ENCODE results near the gene RANBP17.

Gene RANBP17

GRCh38 chr5:171157276-171157675 is 295.5 kb downstream of the RANBP17 start:
- H3K9me2 ChIP-seq (replicated peaks; ENCODE audit: insufficient read depth, low read length), result no peaks in the 10 kb centered on the region
- H3K4me2 ChIP-seq (ENCODE audit: low read depth, low read length), result no peak overlapping the region
- no peaks in the 10 kb centered on the region for H3F3A ChIP-seq (ENCODE audit: insufficient read depth, low read length)
- no peak for TF ChIP-seq CTCF (IDR thresholded peaks at IDR 0.05; ENCODE audit: low read length)
- no peak for TF ChIP-seq EZH2 (optimal IDR thresholded peaks at IDR 0.05; ENCODE audit: low read depth, low read length)
- no peak for TF ChIP-seq EZH2phosphoT487 (IDR thresholded peaks at IDR 0.05; ENCODE audit: low read length)
- H3K36me3 ChIP-seq (replicated peaks; ENCODE audit: insufficient read depth, low read length), result no peaks in the 10 kb centered on the region
- no peak overlapping the region for H3K9ac ChIP-seq (ENCODE audit: low read length)
- no peak for DNase-seq
- no peak overlapping the region for H2AFZ ChIP-seq (ENCODE audit: low read length)
- no peaks in the 10 kb centered on the region for H3K27me3 ChIP-seq (replicated peaks; ENCODE audit: insufficient read depth, low read length)
- no peak overlapping the region for H3K4me3 ChIP-seq (ENCODE audit: low read length)
- no peaks in the 10 kb centered on the region for H3K4me1 ChIP-seq (ENCODE audit: low read length)
- no peak overlapping the region for H3K27ac ChIP-seq (ENCODE audit: low read length)
- H4K20me1 ChIP-seq (ENCODE audit: insufficient read depth, low read length), result no peaks in the 10 kb centered on the region
- H3K9me3 ChIP-seq (replicated peaks; ENCODE audit: insufficient read depth, low read length), result no peaks in the 10 kb centered on the region
- H3K79me2 ChIP-seq (ENCODE audit: low read length), result no peaks in the 10 kb centered on the region

GRCh38 chr5:171157775-171158174 is 296.0 kb downstream of the RANBP17 start:
- Histone ChIP-seq H3K9ac (ENCODE audit: low read length) (no peak overlapping the region), H3K4me1 (ENCODE audit: low read length) (no peaks in the 10 kb centered on the region), H3K4me3 (ENCODE audit: low read length) (no peak overlapping the region), H3K4me2 (ENCODE audit: low read depth, low read length) (no peak overlapping the region), H3K27ac (ENCODE audit: low read length) (no peak overlapping the region), H4K20me1 (ENCODE audit: insufficient read depth, low read length) (no peaks in the 10 kb centered on the region), H2AFZ (ENCODE audit: low read length) (no peak overlapping the region), H3K27me3 (replicated peaks; ENCODE audit: insufficient read depth, low read length) (no peaks in the 10 kb centered on the region), H3F3A (ENCODE audit: insufficient read depth, low read length) (no peaks in the 10 kb centered on the region), H3K9me3 (replicated peaks; ENCODE audit: insufficient read depth, low read length) (no peaks in the 10 kb centered on the region), H3K9me2 (replicated peaks; ENCODE audit: insufficient read depth, low read length) (no peaks in the 10 kb centered on the region), H3K36me3 (replicated peaks; ENCODE audit: insufficient read depth, low read length) (no peaks in the 10 kb centered on the region), H3K79me2 (ENCODE audit: low read length) (no peaks in the 10 kb centered on the region)
- TF ChIP-seq CTCF (IDR thresholded peaks at IDR 0.05; ENCODE audit: low read length) (no peak), EZH2phosphoT487 (IDR thresholded peaks at IDR 0.05; ENCODE audit: low read length) (no peak), EZH2 (optimal IDR thresholded peaks at IDR 0.05; ENCODE audit: low read depth, low read length) (no peak)
- DNase-seq, result no peak

- TF ChIP-seq EZH2 (optimal IDR thresholded peaks at IDR 0.05; ENCODE audit: low read depth, low read length), result no peak
- TF ChIP-seq EZH2phosphoT487 (IDR thresholded peaks at IDR 0.05; ENCODE audit: low read length), result no peak
- no peak for TF ChIP-seq CTCF (IDR thresholded peaks at IDR 0.05; ENCODE audit: low read length)
- Histone ChIP-seq H3K27ac (ENCODE audit: low read length) (no peak overlapping the region), H3K27me3 (replicated peaks; ENCODE audit: insufficient read depth, low read length) (no peaks in the 10 kb centered on the region)
These were observed 296.8 kb downstream of the RANBP17 start for GRCh38 chr5:171158581-171158980.

More at GRCh38 chr5:171158581-171158980, 296.8 kb downstream of the RANBP17 start:
- Histone ChIP-seq H3K4me1 (ENCODE audit: low read length) (no peaks in the 10 kb centered on the region), H4K20me1 (ENCODE audit: insufficient read depth, low read length) (no peaks in the 10 kb centered on the region), H3F3A (ENCODE audit: insufficient read depth, low read length) (no peaks in the 10 kb centered on the region), H3K9ac (ENCODE audit: low read length) (no peak overlapping the region), H3K4me2 (ENCODE audit: low read depth, low read length) (no peak overlapping the region), H3K9me2 (replicated peaks; ENCODE audit: insufficient read depth, low read length) (no peaks in the 10 kb centered on the region), H2AFZ (ENCODE audit: low read length) (no peak overlapping the region), H3K4me3 (ENCODE audit: low read length) (no peak overlapping the region), H3K9me3 (replicated peaks; ENCODE audit: insufficient read depth, low read length) (no peaks in the 10 kb centered on the region), H3K36me3 (replicated peaks; ENCODE audit: insufficient read depth, low read length) (no peaks in the 10 kb centered on the region), H3K79me2 (ENCODE audit: low read length) (no peaks in the 10 kb centered on the region)
- DNase-seq, result no peak

All from MM.1S (cell line).